Activated CD8-positive, alpha-beta memory T cell treated with anti-CD3 and anti-CD28 coated beads, Interleukin-2, amount 10 ng/mL, durations not matched to agents 7 days and 5 days (primary cell): Measurements from ENCODE around the gene ETS2. TPM values are rescaled to one million over a fixed set of nuclear protein-coding genes. Genes with fewer than 3 reads are reported as not detected.

Experiments
- ATAC-seq: fragments of 150-1000 bp; cut with Tn5 transposase; one replicate; pipeline ENCODE4 v1.10.0; 2021; ENCODE audit warnings: moderate library complexity
- CTCF ChIA-PET: fragments of 350-600 bp; sonication (Branson Sonifier 250); formaldehyde crosslinking; loops from one replicate; lab custom pipeline; 2021; ENCODE audit warnings: antibody characterized with exemption; lab: Charles Lee
- DNase-seq: peaks from one replicate; pipeline ENCODE4 v3.0.0-alpha.2; 2020
- H3K27ac Mint-ChIP-seq: one replicate; pipeline ENCODE4 v1.8.0; 2021; ENCODE audit warnings: mild to moderate bottlenecking, mixed read lengths
- H3K27me3 Mint-ChIP-seq: one replicate; pipeline ENCODE4 v1.8.0; 2021; ENCODE audit warnings: mixed read lengths
- H3K36me3 Mint-ChIP-seq: one replicate; pipeline ENCODE4 v1.8.0; 2021; ENCODE audit warnings: mild to moderate bottlenecking, mixed read lengths
- H3K4me1 Mint-ChIP-seq: one replicate; pipeline ENCODE4 v1.8.0; 2021; ENCODE audit warnings: mixed read lengths
- H3K4me3 Mint-ChIP-seq: one replicate; pipeline ENCODE4 v1.8.0; 2021; ENCODE audit warnings: mild to moderate bottlenecking, moderate library complexity, mixed read lengths
- H3K9me3 Mint-ChIP-seq: one replicate; pipeline ENCODE4 v1.8.0; 2022; ENCODE audit warnings: low read depth, mixed read lengths
- total RNA-seq, 2 experiments: library from RNA; stranded (reverse); gene quantifications; one replicate each; pipeline ENCODE4 v1.2.3, GENCODE V29; 2021

Gene ETS2
- total RNA-seq, 2 experiments from 2014 or later = 13.0 to 33.5 TPM

DNA sequence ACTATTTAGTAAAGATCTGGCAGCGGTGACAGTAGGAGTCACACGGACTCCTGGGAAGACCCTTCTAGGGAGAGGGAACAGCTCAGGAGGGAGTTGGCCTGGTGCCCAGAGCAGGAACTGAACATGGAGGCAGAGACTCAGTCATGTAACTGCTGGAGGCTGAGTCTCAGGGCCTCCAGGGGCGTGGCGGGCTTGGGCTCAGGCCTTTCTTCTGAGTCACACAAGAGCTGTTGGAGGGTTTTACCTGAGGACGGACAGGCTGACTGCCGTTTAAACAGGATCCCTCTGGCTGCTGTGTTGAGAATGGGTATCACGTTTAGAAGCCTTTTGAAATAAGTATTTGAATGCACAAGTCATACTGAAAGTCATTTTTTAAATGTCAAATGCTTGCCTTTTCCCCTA, 7.2 kb upstream of the ETS2 start:
- no peaks in the 10 kb centered on the region for H3K36me3 Mint-ChIP-seq
- no peak overlapping the region for H3K4me3 Mint-ChIP-seq
- no peak overlapping the region for H3K27ac Mint-ChIP-seq
- H3K9me3 Mint-ChIP-seq = no peaks in the 10 kb centered on the region
- peaks cover 8% of the 10 kb centered on the region for H3K27me3 Mint-ChIP-seq
- CTCF ChIA-PET = no interaction called here
- ATAC-seq (peak; percentile 49), DNase-seq (peak; percentile 43)
- H3K4me1 Mint-ChIP-seq = peaks cover 15% of the 10 kb centered on the region

DNA sequence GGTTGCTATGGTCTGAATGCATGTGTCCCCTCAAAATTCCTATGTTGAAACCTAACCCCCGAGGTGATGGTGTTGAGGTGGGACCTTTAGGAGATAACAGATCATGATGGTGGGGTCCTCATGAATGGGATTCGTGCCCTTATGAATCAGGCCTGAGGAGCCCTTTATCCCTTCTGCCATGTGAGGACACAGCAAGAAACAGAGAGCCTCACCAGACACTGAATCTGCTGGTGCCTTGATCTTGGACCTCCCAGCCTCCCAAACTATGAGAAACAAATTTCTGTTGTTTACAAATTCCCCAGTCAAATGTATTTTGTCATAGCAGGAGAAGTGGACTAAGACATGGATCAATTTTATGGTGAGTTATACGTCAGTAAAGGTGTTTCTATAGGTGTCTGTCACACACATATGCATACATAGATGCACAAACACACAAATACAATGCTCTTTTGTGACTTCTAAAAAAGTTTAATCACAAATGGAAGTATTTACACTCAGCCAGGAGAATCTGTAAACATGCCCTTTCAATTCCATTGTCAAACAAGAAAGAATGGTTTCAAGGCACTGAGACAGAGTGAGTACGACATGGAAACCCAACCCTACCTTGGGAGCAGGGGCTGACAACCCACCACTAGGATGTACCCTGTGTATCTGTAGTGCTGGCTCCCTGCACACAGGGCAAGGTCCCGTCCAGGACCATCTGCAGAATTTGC, 5.5 kb upstream of the ETS2 start:
- ATAC-seq (no peak), DNase-seq (no peak)
- peaks cover 9% of the 10 kb centered on the region for H3K27me3 Mint-ChIP-seq
- H3K27ac Mint-ChIP-seq = no peak overlapping the region
- CTCF ChIA-PET = no interaction called here
- no peak overlapping the region for H3K4me3 Mint-ChIP-seq
- H3K9me3 Mint-ChIP-seq = no peaks in the 10 kb centered on the region
- H3K4me1 Mint-ChIP-seq = peaks cover 23% of the 10 kb centered on the region
- H3K36me3 Mint-ChIP-seq = no peaks in the 10 kb centered on the region

DNA sequence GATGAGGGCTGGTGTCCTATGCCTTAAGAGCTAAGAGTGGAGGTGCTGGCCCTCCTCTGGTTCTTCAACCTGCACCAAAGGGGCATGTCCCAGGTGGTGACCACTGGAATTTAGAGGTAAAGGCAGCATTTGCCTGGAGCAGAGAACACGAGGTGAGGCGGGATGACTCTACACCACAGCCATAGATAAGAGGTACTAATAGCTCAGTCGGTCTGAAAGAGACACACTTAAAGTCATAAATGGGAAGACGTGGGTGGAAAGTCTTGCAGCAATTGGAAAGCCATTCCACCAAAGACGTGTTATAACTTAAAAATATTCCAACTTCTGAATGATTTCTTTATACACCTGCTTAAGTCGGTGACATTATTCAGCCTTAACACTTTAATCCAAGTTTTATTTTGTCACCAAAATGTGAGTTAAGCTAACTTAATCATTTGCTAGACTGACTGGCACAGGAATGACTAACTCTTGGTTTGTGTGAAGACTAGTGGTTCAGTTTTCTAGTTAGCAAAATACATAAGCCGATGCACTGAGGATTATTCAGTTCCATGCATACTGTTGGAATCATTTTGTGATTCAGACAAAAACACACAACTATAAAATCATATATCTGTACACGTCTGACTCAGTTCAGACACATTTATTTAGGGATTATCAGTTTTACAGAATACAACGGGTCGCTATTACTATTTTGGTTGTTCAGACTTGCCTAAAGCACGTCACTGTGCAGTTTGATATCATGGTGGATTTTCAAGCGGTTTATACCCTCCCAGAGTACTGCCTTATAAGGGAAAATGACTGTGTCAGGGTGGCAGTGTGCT, 4.6 kb upstream of the ETS2 start:
- ATAC-seq (no peak), DNase-seq (no peak)
- Mint-ChIP-seq H3K36me3 (no peaks in the 10 kb centered on the region), H3K9me3 (no peaks in the 10 kb centered on the region), H3K27ac (no peak overlapping the region), H3K4me3 (no peak overlapping the region), H3K4me1 (peaks cover 23% of the 10 kb centered on the region), H3K27me3 (peaks cover 9% of the 10 kb centered on the region)
- CTCF ChIA-PET = no interaction called here

DNA sequence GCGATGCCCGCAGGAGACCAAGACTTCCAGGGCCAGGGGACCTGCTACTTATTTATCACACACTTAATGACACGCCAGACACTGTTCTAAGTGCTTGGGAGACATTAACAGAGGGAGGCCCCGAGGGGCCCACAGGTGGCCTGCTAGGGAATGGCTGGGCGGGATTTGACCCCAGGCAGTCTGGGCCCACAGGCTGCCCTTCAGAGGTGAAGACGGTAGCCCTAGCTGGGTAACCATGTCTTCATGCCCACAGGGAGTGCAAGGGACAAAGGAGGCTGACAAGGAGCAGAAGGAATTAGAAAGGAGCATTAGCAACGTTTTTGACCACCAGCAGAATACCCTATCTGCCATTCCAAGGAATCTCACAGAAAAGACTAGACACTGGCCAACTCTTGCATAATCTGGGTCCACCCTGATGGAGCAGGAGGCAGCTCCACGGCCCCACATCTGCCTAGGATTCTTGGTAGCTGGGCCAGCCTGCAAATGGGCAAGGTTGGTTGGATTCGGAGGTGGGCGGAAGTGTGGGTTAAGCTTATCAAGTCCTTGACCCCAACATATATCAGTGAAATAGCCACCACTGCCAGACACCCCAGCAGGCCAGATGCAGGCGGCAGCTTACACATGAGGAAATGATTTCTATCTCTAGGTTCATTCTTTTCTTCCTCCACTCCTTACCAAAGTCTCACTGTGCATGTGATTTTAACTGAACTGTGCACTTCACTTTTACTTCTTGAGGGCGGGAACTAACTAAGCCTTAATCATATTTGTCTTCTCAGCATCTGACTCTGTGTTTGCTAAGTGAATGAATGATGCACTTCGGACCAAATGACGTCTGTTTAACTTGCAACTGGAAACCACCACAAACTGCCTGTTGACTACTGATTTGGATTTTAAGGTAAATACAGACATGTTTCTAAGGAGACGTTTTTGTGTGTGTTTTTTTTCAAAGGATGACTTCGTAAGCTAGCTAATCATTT, 3.4 kb upstream of the ETS2 start:
- no peak overlapping the region for H3K27ac Mint-ChIP-seq
- DNase-seq (no peak), ATAC-seq (no peak)
- H3K4me3 Mint-ChIP-seq = no peak overlapping the region
- peaks cover 2% of the 10 kb centered on the region for H3K36me3 Mint-ChIP-seq
- no peaks in the 10 kb centered on the region for H3K9me3 Mint-ChIP-seq
- CTCF ChIA-PET = no interaction called here
- peaks cover 4% of the 10 kb centered on the region for H3K27me3 Mint-ChIP-seq
- peaks cover 30% of the 10 kb centered on the region for H3K4me1 Mint-ChIP-seq

DNA sequence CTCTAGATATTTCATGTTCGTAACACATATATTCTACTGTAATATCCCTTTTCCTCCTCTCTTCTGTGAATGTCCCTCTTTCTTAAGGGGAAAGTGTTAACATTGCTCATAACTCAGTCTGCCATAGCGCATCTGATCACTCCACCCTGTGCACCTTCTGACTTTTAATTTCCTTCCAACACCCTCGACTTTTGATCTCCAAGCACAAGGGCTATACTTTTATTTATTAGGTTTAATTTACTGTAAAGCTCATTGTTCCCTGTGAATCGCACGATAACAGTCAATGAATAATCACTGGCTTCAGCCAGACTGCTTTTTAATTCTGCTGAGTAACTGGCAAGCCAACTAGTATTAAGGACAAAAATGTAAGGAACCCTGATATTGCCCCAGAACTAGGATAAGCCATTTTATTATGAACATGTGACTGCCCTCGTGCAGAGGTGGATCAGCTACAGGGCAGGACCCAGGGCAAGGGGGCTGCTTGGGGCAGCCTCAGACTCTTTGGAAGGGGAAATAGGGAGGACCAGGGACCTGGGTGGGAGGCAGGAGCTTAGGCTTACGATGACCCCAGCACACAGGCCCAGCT, 2.6 kb upstream of the ETS2 start:
- Mint-ChIP-seq H3K4me3 (no peak overlapping the region), H3K4me1 (peaks cover 36% of the 10 kb centered on the region), H3K36me3 (peaks cover 8% of the 10 kb centered on the region), H3K27ac (no peak overlapping the region), H3K27me3 (peaks cover 4% of the 10 kb centered on the region), H3K9me3 (no peaks in the 10 kb centered on the region)
- CTCF ChIA-PET = no interaction called here
- no peak for ATAC-seq
- DNase-seq = no peak

DNA sequence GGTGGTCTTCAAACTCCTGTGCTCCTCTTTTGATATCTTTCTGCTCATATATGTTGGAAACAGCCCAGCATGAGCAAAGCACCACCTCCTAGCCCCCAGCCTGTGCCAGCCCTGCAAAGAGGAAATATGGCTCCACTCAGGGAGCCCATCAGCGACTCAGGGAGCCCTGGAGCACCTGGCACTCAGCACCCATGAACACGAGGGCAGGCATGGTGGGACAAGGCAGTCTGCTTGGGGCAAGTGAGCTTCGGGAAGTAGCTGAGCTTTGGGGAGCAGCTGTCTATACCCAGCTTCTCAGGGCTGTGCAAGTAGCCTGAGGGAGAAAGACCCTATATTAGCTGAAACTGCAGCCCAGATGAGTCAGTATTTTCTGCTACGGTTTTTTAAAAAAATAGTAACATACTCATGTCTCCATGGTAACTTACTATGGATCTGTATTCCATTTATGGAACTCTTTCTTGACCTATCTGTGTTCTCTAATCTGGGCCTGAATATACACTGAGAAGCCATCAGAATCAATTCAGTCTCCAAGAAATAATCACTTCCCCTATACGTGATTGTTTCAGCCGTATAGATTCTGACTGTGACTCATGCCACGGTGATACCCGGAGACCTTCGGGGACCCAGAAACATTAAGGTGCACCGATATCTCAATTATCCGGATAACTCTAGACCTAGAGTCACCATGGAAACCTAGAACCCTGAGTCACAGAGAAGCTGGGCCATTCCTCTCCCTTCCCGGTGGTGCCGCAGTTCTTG, 1.5 kb upstream of the ETS2 start:
- no peak overlapping the region for H3K27ac Mint-ChIP-seq
- H3K27me3 Mint-ChIP-seq = peaks cover 4% of the 10 kb centered on the region
- H3K9me3 Mint-ChIP-seq = no peaks in the 10 kb centered on the region
- H3K4me1 Mint-ChIP-seq = peaks cover 32% of the 10 kb centered on the region
- CTCF ChIA-PET = interaction anchor here (0.7 to 1.5 kb wide), 3 partner anchors 8 to 297 kb away, joined by 3 to 4 read pairs (median 3); no protein-coding TSS in a partner anchor
- H3K4me3 Mint-ChIP-seq = peak overlapping the region; percentile 89
- ATAC-seq (no peak), DNase-seq (no peak)
- H3K36me3 Mint-ChIP-seq = peaks cover 15% of the 10 kb centered on the region

DNA sequence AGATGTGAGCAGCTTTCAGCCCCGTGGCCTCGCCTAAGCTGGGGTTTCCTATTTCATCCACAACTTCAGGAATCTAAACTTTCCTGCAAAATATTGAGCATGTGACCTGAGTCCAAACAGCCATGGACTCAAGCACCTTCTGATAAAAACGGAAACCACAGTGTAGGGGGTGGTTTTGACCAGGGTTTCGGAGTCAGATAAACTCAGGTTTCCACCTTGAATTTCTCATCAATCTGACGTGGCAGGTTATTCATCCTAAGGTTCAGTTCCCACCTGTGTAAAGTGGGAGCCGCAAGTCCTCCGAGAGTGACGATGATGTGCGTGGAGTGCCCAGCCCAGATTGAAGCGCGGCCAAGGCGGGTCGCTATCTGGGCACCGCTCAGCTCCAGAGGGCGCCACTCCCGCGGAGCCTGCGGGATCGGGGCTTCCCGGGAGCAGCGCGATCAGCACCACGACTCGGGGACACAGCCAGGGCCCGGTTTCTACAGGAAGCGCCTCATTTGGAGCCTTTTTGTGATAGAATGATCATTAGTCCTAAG, 871 bp upstream of the ETS2 start:
- Mint-ChIP-seq H3K9me3 (no peaks in the 10 kb centered on the region), H3K36me3 (peaks cover 17% of the 10 kb centered on the region), H3K27ac (no peak overlapping the region), H3K4me1 (peaks cover 32% of the 10 kb centered on the region), H3K4me3 (peak overlapping the region; percentile 89), H3K27me3 (peaks cover 4% of the 10 kb centered on the region)
- peak; percentile 24 for ATAC-seq
- CTCF ChIA-PET = interaction anchor here (0.9 to 1.5 kb wide), 2 partner anchors 8 to 175 kb away, joined by 3 to 4 read pairs; no protein-coding TSS in a partner anchor
- DNase-seq = peak; percentile 53

DNA sequence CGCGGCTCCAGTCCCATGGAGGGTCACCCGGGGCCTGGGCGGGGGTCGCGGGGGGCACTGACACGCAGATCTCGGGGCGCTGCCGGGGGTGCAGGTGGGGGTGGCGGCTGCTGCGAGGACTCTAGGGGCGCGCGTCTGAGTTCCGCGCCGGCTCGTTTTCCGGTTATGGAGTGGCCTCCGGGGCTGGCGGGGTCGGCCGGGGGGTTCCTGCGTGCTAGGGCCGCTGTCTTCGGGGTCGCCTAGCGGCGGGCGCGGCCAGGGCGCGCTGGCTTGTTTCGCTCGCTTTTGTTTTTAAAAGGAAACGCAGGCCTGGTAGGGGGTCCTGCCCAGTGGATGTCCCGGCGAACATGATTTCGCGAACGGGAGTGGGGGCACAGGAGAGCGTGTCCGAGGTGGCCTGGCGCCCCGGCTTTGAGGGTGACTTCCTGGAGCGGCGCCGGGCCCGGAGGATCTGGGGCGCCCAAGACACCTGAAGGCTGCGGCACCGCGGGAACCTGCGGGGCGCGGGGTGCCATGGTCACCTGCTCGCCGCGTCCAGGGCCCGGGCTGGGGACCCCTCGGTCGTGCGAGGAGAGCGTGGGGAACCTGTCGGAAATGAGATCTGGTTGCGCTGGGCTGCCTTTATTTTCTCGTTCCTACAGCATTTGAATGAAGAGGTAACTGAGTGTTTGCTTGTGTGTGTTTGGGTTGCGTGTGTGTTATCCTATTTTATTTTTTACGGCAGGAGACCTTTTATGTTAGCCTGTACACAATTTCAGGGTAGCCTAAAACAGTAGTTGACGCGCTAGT, 618 bp downstream of the ETS2 start:
- Mint-ChIP-seq H3K4me3 (peak overlapping the region; percentile 89), H3K9me3 (no peaks in the 10 kb centered on the region), H3K36me3 (peaks cover 28% of the 10 kb centered on the region), H3K27ac (peak overlapping the region; percentile 80), H3K27me3 (peaks cover 4% of the 10 kb centered on the region), H3K4me1 (peaks cover 36% of the 10 kb centered on the region)
- ATAC-seq = peak; percentile 38
- DNase-seq = peak; percentile 57
- CTCF ChIA-PET = interaction anchor here (1.1 to 1.2 kb wide), 2 partner anchors 37 to 332 kb away, joined by 3 to 4 read pairs; no protein-coding TSS in a partner anchor

DNA sequence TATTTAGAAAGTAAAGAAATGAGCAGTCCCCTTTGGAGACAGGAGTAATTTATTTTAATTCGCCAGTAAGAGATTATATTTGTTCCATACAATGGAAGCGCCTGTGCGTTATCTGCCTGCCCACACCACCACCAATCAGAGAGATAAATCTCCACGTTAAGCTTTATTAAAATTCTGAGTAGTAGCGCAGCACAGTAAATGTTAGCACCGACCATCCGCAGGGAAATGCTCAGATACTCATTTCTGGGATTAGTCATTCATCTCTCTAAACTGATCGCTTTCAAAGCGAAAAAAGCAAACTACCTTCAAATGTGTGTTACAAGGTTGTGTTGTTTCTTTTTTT, 1.2 kb downstream of the ETS2 start:
- H3K27ac Mint-ChIP-seq = peak overlapping the region; percentile 80
- no peak for DNase-seq
- H3K4me3 Mint-ChIP-seq = peak overlapping the region; percentile 89
- no peaks in the 10 kb centered on the region for H3K9me3 Mint-ChIP-seq
- peaks cover 4% of the 10 kb centered on the region for H3K27me3 Mint-ChIP-seq
- peaks cover 31% of the 10 kb centered on the region for H3K36me3 Mint-ChIP-seq
- CTCF ChIA-PET = interaction anchor here (1.0 to 1.3 kb wide), 3 partner anchors 13 to 331 kb away, joined by 3 to 4 read pairs (median 4); no protein-coding TSS in a partner anchor
- no peak for ATAC-seq
- peaks cover 31% of the 10 kb centered on the region for H3K4me1 Mint-ChIP-seq

DNA sequence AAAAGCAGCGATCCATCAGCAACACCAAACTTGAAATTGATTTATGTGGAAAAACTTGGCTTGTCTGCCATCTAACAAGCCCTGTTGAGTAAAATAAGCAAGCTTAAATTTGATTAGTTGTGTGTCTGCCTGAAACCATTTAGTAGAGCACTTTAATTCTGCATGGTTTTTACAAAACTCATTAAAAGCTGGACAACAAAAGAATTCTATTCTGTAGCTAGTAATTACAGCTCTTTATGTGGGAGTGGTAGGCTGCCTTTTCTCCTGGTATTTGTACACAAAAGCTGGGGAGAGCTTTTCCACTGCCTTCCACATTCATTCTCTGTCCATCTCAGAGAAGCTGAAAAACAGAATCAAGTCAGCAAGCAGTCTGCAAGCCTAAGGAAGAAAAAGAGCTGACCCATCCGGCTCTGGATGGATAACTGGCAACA, 1.7 kb downstream of the ETS2 start:
- peaks cover 31% of the 10 kb centered on the region for H3K4me1 Mint-ChIP-seq
- ATAC-seq (no peak), DNase-seq (no peak)
- CTCF ChIA-PET = interaction anchor here (0.6 to 1.3 kb wide), 6 partner anchors 13 to 418 kb away, joined by 3 to 4 read pairs (median 4); no protein-coding TSS in a partner anchor
- H3K9me3 Mint-ChIP-seq = no peaks in the 10 kb centered on the region
- H3K27me3 Mint-ChIP-seq = peaks cover 4% of the 10 kb centered on the region
- peaks cover 32% of the 10 kb centered on the region for H3K36me3 Mint-ChIP-seq
- H3K27ac Mint-ChIP-seq = no peak overlapping the region
- no peak overlapping the region for H3K4me3 Mint-ChIP-seq

DNA sequence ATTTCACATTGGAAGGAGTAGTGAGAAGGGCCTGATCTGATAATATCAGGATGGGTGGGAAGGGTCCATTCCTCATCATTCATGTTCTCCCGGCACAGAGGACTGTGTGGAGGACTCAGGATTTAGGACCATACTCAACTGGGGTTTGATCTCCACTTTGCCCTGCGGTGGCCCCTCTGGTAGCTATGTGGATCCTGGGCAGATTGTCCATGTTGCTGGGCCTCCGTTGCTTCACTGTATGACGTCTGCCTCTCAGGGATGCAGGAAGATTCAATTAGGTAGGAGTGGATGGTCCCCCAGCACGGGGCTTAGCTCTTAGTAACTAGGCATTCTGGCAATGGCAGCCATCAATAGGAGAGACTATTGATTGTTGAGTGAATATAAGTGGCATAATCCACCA, 2.3 kb downstream of the ETS2 start:
- Mint-ChIP-seq H3K27me3 (peaks cover 4% of the 10 kb centered on the region), H3K4me1 (peaks cover 31% of the 10 kb centered on the region), H3K4me3 (no peak overlapping the region), H3K9me3 (no peaks in the 10 kb centered on the region), H3K27ac (no peak overlapping the region), H3K36me3 (peaks cover 36% of the 10 kb centered on the region)
- ATAC-seq = no peak
- CTCF ChIA-PET = interaction anchor here (0.6 to 1.3 kb wide), 6 partner anchors 12 to 418 kb away, joined by 3 to 4 read pairs (median 4); no protein-coding TSS in a partner anchor
- no peak for DNase-seq
